H1 (cell line): ENCODE results near the gene EBPL. TPM values are rescaled to one million over a fixed set of nuclear protein-coding genes. Genes with fewer than 3 reads are reported as not detected.

Experiments
- CTCF ChIA-PET: fragments of 300-600 bp; sonication (Branson Sonifier 250); formaldehyde crosslinking; loops from one replicate; lab custom pipeline; 2021; ENCODE audit not compliant: partially characterized antibody; lab: Charles Lee
- POLR2A ChIA-PET: fragments of 300-600 bp; sonication (Branson Sonifier 250); formaldehyde crosslinking; loops from one replicate; lab custom pipeline; 2021; ENCODE audit warnings: inconsistent platforms; ENCODE audit not compliant: partially characterized antibody; lab: Charles Lee
- DNase-seq, 2 experiments: peaks; one replicate each; pipeline versions ENCODE4 v3.0.0 to v3.0.0-alpha.2; 2010 to 2022; ENCODE audit warnings: low spot score in 2 of 2, low read depth in 1 of 2, mixed read lengths in 1 of 2
- FAIRE-seq: peaks from 2 replicates; lab custom pipeline; 2011; peaks lifted over from hg19 to GRCh38; lab: Jason Lieb, UNC
- H2AFZ ChIP-seq: 2 replicates; pipeline ENCODE4 v1.8.1; 2012; ENCODE audit warnings: low read length, inconsistent platforms
- H2AK5ac ChIP-seq: 2 replicates; pipeline ENCODE4 v1.6.1; 2013; ENCODE audit warnings: low read depth, low read length
- H2BK120ac ChIP-seq: replicated peaks from 2 replicates; pipeline ENCODE3; 2013; ENCODE audit warnings: low read depth, low read length, inconsistent platforms
- H2BK12ac ChIP-seq: 2 replicates; pipeline ENCODE4 v1.6.1; 2013; ENCODE audit warnings: low read depth, low read length
- H2BK15ac ChIP-seq: 2 replicates; pipeline ENCODE4 v1.6.1; 2013; ENCODE audit warnings: low read length
- H2BK20ac ChIP-seq: 2 replicates; pipeline ENCODE4 v1.6.1; 2013; ENCODE audit warnings: low read length
- H2BK5ac ChIP-seq: 2 replicates; pipeline ENCODE4 v1.6.1; 2013; ENCODE audit warnings: low read depth, low read length
- H3K14ac ChIP-seq: 2 replicates; pipeline ENCODE4 v1.6.1; 2013; ENCODE audit warnings: inconsistent platforms; ENCODE audit not compliant: insufficient read length
- H3K18ac ChIP-seq: 2 replicates; pipeline ENCODE4 v1.6.1; 2013; ENCODE audit warnings: low read length; ENCODE audit errors: extremely low read depth
- H3K23ac ChIP-seq: 2 replicates; pipeline ENCODE4 v1.6.1; 2013; ENCODE audit warnings: inconsistent platforms; ENCODE audit not compliant: insufficient read length
- H3K23me2 ChIP-seq: 2 replicates; pipeline ENCODE4 v1.6.1; 2013; ENCODE audit warnings: low read depth, low read length
- H3K27ac ChIP-seq: 2 replicates; pipeline ENCODE4 v1.6.1; 2011; ENCODE audit warnings: low read depth, low read length, inconsistent platforms
- H3K27me3 ChIP-seq, 4 experiments: replicated peaks in 1 of 4; 1 replicate in 1 of 4; 2 replicates in 3 of 4; pipeline versions ENCODE4 v1.6.1 to v1.8.1; 2011 to 2013; ENCODE audit warnings: low read length in 3 of 4, mild to moderate bottlenecking in 3 of 4, inconsistent platforms in 2 of 4, mixed read lengths in 2 of 4, moderate library complexity in 1 of 4; ENCODE audit not compliant: control insufficient read depth in 3 of 4, insufficient read depth in 3 of 4; ENCODE audit errors: extremely low read depth in 1 of 4
- H3K36me3 ChIP-seq, 4 experiments: 2 replicates each; pipeline versions ENCODE4 v1.6.1 to v1.8.1; 2011 to 2013; ENCODE audit warnings: mild to moderate bottlenecking in 4 of 4, low read length in 3 of 4, moderate library complexity in 2 of 4, control low read depth in 1 of 4, inconsistent platforms in 1 of 4; ENCODE audit not compliant: insufficient read depth in 4 of 4, control insufficient read depth in 2 of 4
- H3K4ac ChIP-seq: replicated peaks from 2 replicates; pipeline ENCODE3; 2013; ENCODE audit warnings: low read length, low read depth, mixed read lengths, inconsistent platforms; ENCODE audit not compliant: insufficient read length
- H3K4me1 ChIP-seq, 4 experiments: replicated peaks in 1 of 4; 1 replicate in 1 of 4; 2 replicates in 3 of 4; pipeline versions ENCODE4 v1.6.1 to v1.8.1; 2011 to 2013; ENCODE audit warnings: low read length in 3 of 4, inconsistent platforms in 2 of 4, mixed read lengths in 1 of 4; ENCODE audit not compliant: insufficient read depth in 4 of 4, control insufficient read depth in 3 of 4
- H3K4me2 ChIP-seq, 2 experiments: 2 replicates each; pipeline versions ENCODE4 v1.6.1 to v1.8.1; 2011 to 2013; ENCODE audit warnings: low read depth in 2 of 2, low read length in 2 of 2, control low read depth in 1 of 2, inconsistent platforms in 1 of 2, mild to moderate bottlenecking in 1 of 2; ENCODE audit not compliant: insufficient read depth in 1 of 2
- H3K4me3 ChIP-seq, 4 experiments: fragments of 200-600, 300-600 bp in 1 of 4; sonication (generic), shearing (Covaris generic), sonication (Bioruptor Twin) in 1 of 4; 2 replicates each; pipeline versions ENCODE4 v1.5.1 to v1.8.1; 2011 to 2016; ENCODE audit warnings: low read length in 4 of 4, low read depth in 3 of 4, control low read depth in 2 of 4, inconsistent platforms in 2 of 4, mild to moderate bottlenecking in 2 of 4, mixed read lengths in 1 of 4, moderate library complexity in 1 of 4; ENCODE audit not compliant: insufficient read depth in 2 of 4; ENCODE audit errors: extremely low read depth in 1 of 4
- H3K56ac ChIP-seq: replicated peaks from 2 replicates; pipeline ENCODE3; 2013; ENCODE audit warnings: low read depth, mild to moderate bottlenecking, mixed read lengths, low read length, inconsistent platforms; ENCODE audit not compliant: insufficient read length
- H3K79me1 ChIP-seq: 2 replicates; pipeline ENCODE4 v1.6.1; 2013; ENCODE audit warnings: low read depth, low read length, control low read depth
- H3K79me2 ChIP-seq, 2 experiments: 2 replicates each; pipeline versions ENCODE4 v1.6.1 to v1.8.1; 2012 to 2013; ENCODE audit warnings: low read length in 2 of 2, mild to moderate bottlenecking in 2 of 2, inconsistent platforms in 1 of 2; ENCODE audit not compliant: insufficient read depth in 2 of 2, control insufficient read depth in 1 of 2
- H3K9ac ChIP-seq, 4 experiments: replicated peaks in 1 of 4; 1 replicate in 1 of 4; 2 replicates in 3 of 4; pipeline versions ENCODE4 v1.6.1 to v1.8.1; 2011 to 2013; ENCODE audit warnings: low read depth in 3 of 4, low read length in 3 of 4, control low read depth in 2 of 4, mild to moderate bottlenecking in 2 of 4, moderate library complexity in 2 of 4, inconsistent platforms in 1 of 4; ENCODE audit errors: extremely low read depth in 1 of 4
- H3K9me3 ChIP-seq, 2 experiments: 2 replicates each; pipeline versions ENCODE4 v1.6.1 to v1.8.1; 2012 to 2013; ENCODE audit warnings: mild to moderate bottlenecking in 2 of 2, moderate library complexity in 2 of 2, control low read depth in 1 of 2, inconsistent platforms in 1 of 2, low read depth in 1 of 2, low read length in 1 of 2, mixed read lengths in 1 of 2; ENCODE audit not compliant: insufficient read depth in 2 of 2
- H4K20me1 ChIP-seq, 2 experiments: replicated peaks in 1 of 2; 2 replicates each; pipeline versions ENCODE3 to v1.8.1; 2011 to 2013; ENCODE audit warnings: inconsistent platforms in 2 of 2, low read length in 2 of 2, mild to moderate bottlenecking in 1 of 2; ENCODE audit not compliant: insufficient read depth in 2 of 2, control insufficient read depth in 1 of 2
- H4K5ac ChIP-seq: 2 replicates; pipeline ENCODE4 v1.6.1; 2013; ENCODE audit warnings: low read length, low read depth, mixed read lengths, inconsistent platforms; ENCODE audit not compliant: insufficient read length
- H4K8ac ChIP-seq: 2 replicates; pipeline ENCODE4 v1.8.0; 2013; ENCODE audit warnings: mild to moderate bottlenecking, moderate library complexity, low read length, inconsistent platforms; ENCODE audit not compliant: insufficient read depth; ENCODE audit errors: extremely low read depth
- H4K91ac ChIP-seq: replicated peaks from 2 replicates; pipeline ENCODE3; 2013; ENCODE audit warnings: low read length, mixed read lengths, inconsistent platforms; ENCODE audit not compliant: insufficient read length
- CTBP2 ChIP-seq: IDR thresholded peaks from 2 replicates; pipeline ENCODE4 v1.7.0; 2011; ENCODE audit warnings: borderline replicate concordance, mild to moderate bottlenecking, moderate library complexity, mixed read lengths, low read length; ENCODE audit not compliant: insufficient read depth, insufficient read length
- JUND ChIP-seq: IDR thresholded peaks from 2 replicates; pipeline ENCODE4 v1.6.1; 2011; ENCODE audit warnings: mild to moderate bottlenecking, improper control_type of control experiment, low read length
- NRF1 ChIP-seq: IDR thresholded peaks from 2 replicates; pipeline ENCODE4 v1.6.1; 2011; ENCODE audit warnings: mild to moderate bottlenecking, low read depth, low read length, improper control_type of control experiment
- PHF8 ChIP-seq: fragments of 200-600 bp; sonication (generic); conservative IDR thresholded peaks from 2 replicates; pipeline ENCODE4 v1.7.1; 2012; ENCODE audit warnings: low read depth, mild to moderate bottlenecking, inconsistent platforms, low read length, moderate library complexity
- SP1 ChIP-seq: IDR thresholded peaks from 2 replicates; pipeline ENCODE4 v1.6.1; 2011; ENCODE audit warnings: low read depth, low read length
- TBP ChIP-seq: IDR thresholded peaks from 2 replicates; pipeline ENCODE4 v1.6.1; 2011; ENCODE audit warnings: low read depth, low read length, improper control_type of control experiment
- WGBS, 2 experiments: shearing (Covaris generic) in 1 of 2; methylation state at CpG; one replicate each; pipeline versions ENCODE4 v1.1.6 to v1.1.7; 2013 to 2015; ENCODE audit warnings: low lambda C conversion rate in 2 of 2, mixed read lengths in 2 of 2, inconsistent platforms in 1 of 2, low coverage in 1 of 2, missing lambda C conversion rate in 1 of 2; ENCODE audit not compliant: insufficient replicate concordance in 2 of 2, insufficient coverage in 1 of 2, insufficient read length in 1 of 2; ENCODE audit errors: extremely low coverage in 1 of 2, missing lambda C conversion rate in 1 of 2; 5-methylcytosine and 5-hydroxymethylcytosine counted together
- polyA plus RNA-seq, 7 experiments: library from polyadenylated mRNA; depleted of rRNA in 3 of 7; stranded (reverse) in 5 of 7; unstranded in 2 of 7; fragments of >200 nt in 5 of 7; fragments of 200-250 nt in 2 of 7; gene quantifications; 1 replicate in 5 of 7; 2 replicates in 1 of 7; 4 replicates in 1 of 7; pipeline versions ENCODE4 v1.2.1 to v1.2.3, GENCODE V29; 2011 to 2013; ENCODE audit warnings: missing spikeins in 2 of 7, mixed read lengths in 2 of 7
- total RNA-seq: library from RNA; stranded (reverse); fragmentation: NEBNext Ultra II Directional; extraction: Animal tissue kit (Norgen Biotek cat#: 25700); gene quantifications from 2 replicates; pipeline ENCODE4 v1.2.1, GENCODE V29; 2021

Gene EBPL
- total and polyA plus RNA-seq, 2 of the 8 experiments (the other 6 are each of a cell fraction or from before 2014, with no cell fraction given): 130 to 204 TPM

- WGBS, 2 experiments: 96% methylated on average over 6 of the region's 6 CpGs; no CpG with 5 or more reads in 1 of the 2 experiments
- Histone ChIP-seq H3K4me2 (no peak overlapping the region), H3K4ac (no peak overlapping the region), H3K23ac (no peak overlapping the region), H4K8ac (no peak overlapping the region), H2AK5ac (no peak overlapping the region), H3K27me3 (no peaks in the 10 kb centered on the region), H2BK120ac (no peak overlapping the region), H3K9ac (no peak overlapping the region), H3K79me2 (peaks cover 13 to 81% of the 10 kb centered on the region in 2 experiments), H2BK5ac (no peak overlapping the region), H3K18ac (no peak overlapping the region), H2BK20ac (no peak overlapping the region), H3K9me3 (peaks cover 9 to 14% of the 10 kb centered on the region in 2 experiments; a peak in 3 of 4 replicates), H2BK15ac (no peak overlapping the region), H4K91ac (no peak overlapping the region), H3K27ac (no peak overlapping the region), H4K20me1 (peaks cover 0 to 12% of the 10 kb centered on the region in 2 experiments), H3K56ac (no peak overlapping the region), H3K36me3 (peaks cover 0 to 31% (median 18%) of the 10 kb centered on the region in 4 experiments; a peak in 6 of 8 replicates), H2AFZ (no peak overlapping the region), H3K14ac (no peak overlapping the region), H3K4me1 (no peaks in the 10 kb centered on the region), H4K5ac (no peak overlapping the region), H3K79me1 (peaks cover 8% of the 10 kb centered on the region), H3K23me2 (no peaks in the 10 kb centered on the region), H2BK12ac (no peak overlapping the region), H3K4me3 (no peak overlapping the region)
- FAIRE-seq: no peak
- DNase-seq: no peak
- TF ChIP-seq SP1: no peak
- TF ChIP-seq NRF1: no peak
- no peak for TF ChIP-seq CTBP2
- no peak for TF ChIP-seq PHF8
- TF ChIP-seq TBP: no peak
- TF ChIP-seq JUND: no peak
- ChIA-PET CTCF (interaction anchor here (1.1 kb wide), 1 partner anchor 13 kb away, joined by 4 read pairs; no protein-coding TSS in a partner anchor), POLR2A (interaction anchor here (0.9 to 1.6 kb wide), 2 partner anchors 8 to 64 kb away, joined by 3 to 6 read pairs; partner anchors contain the start of gene EBPL)
Measured at GRCh38 chr13:49683489-49683888, 7.8 kb downstream of the EBPL start.
